Endothelial cell of umbilical vein (primary cell): Measurements from ENCODE around the gene PATL1. TPM values are rescaled to one million over a fixed set of nuclear protein-coding genes. Genes with fewer than 3 reads are reported as not detected.

Experiments
- BruUV-seq: library from RNA; stranded (reverse); fragments of 400-500 nt; replicated peaks from 2 replicates; lab custom pipeline; 2021; lab: Mats Ljungman, UMichigan
- CTCF ChIA-PET: fragments of 300-600, 350-600 bp; sonication (Branson Sonifier 250); formaldehyde crosslinking; loops from one replicate; lab custom pipeline; 2021; ENCODE audit warnings: antibody characterized with exemption, inconsistent platforms; lab: Charles Lee
- POLR2A ChIA-PET: fragments of 300-600, 350-600 bp; sonication (Branson Sonifier 250); formaldehyde crosslinking; loops from one replicate; lab custom pipeline; 2021; ENCODE audit warnings: antibody characterized with exemption, inconsistent platforms; lab: Charles Lee
- DNase-seq: peaks from one replicate; pipeline ENCODE4 v3.0.0-alpha.2; 2011; ENCODE audit warnings: low read depth, low spot score
- FAIRE-seq: peaks from 2 replicates; lab custom pipeline; 2011; peaks lifted over from hg19 to GRCh38; lab: Jason Lieb, UNC
- H2AFZ ChIP-seq: 2 replicates; pipeline ENCODE4 v1.6.0; 2012; ENCODE audit warnings: low read depth, low read length, control low read depth, inconsistent platforms
- H3K27ac ChIP-seq: 2 replicates; pipeline ENCODE4 v1.5.1; 2011; ENCODE audit warnings: low read depth, mild to moderate bottlenecking, control low read depth, low read length, moderate library complexity; ENCODE audit not compliant: insufficient read depth
- H3K27me3 ChIP-seq, 2 experiments: 2 replicates each; pipeline versions ENCODE4 v1.6.0 to v1.6.1; 2011; ENCODE audit warnings: low read length in 2 of 2, mixed read lengths in 1 of 2; ENCODE audit not compliant: control insufficient read depth in 2 of 2, insufficient read depth in 2 of 2
- H3K36me3 ChIP-seq, 2 experiments: 2 replicates in 1 of 2; 3 replicates in 1 of 2; pipeline ENCODE4 v1.5.1; 2011; ENCODE audit warnings: low read length in 2 of 2, mild to moderate bottlenecking in 1 of 2, moderate library complexity in 1 of 2; ENCODE audit not compliant: control insufficient read depth in 2 of 2, insufficient read depth in 2 of 2; ENCODE audit errors: extremely low read depth in 1 of 2
- H3K4me1 ChIP-seq: 3 replicates; pipeline ENCODE4 v1.5.1; 2011; ENCODE audit warnings: mild to moderate bottlenecking, low read length; ENCODE audit not compliant: control insufficient read depth, insufficient read depth; ENCODE audit errors: extremely low read depth
- H3K4me2 ChIP-seq: 2 replicates; pipeline ENCODE4 v1.6.1; 2011; ENCODE audit warnings: low read length, control low read depth, mixed read lengths; ENCODE audit not compliant: insufficient read depth
- H3K4me3 ChIP-seq, 3 experiments: fragments of 200-600 bp in 1 of 3; sonication (generic), shearing (Covaris generic) in 1 of 3; replicated peaks in 1 of 3; 2 replicates each; pipeline ENCODE4 v1.5.1; 2011 to 2016; ENCODE audit warnings: control low read depth in 3 of 3, low read length in 3 of 3, mild to moderate bottlenecking in 2 of 3, inconsistent platforms in 1 of 3, low read depth in 1 of 3, moderate library complexity in 1 of 3; ENCODE audit not compliant: insufficient read depth in 1 of 3
- H3K79me2 ChIP-seq: 2 replicates; pipeline ENCODE4 v1.6.0; 2012; ENCODE audit warnings: low read length, inconsistent platforms; ENCODE audit not compliant: control insufficient read depth, insufficient read depth
- H3K9ac ChIP-seq: replicated peaks from 2 replicates; pipeline ENCODE3; 2011; ENCODE audit warnings: low read length, control low read depth; ENCODE audit not compliant: insufficient read depth; ENCODE audit errors: extremely low read depth
- H3K9me1 ChIP-seq: replicated peaks from 3 replicates; pipeline ENCODE4 v1.6.0; 2011; ENCODE audit warnings: mild to moderate bottlenecking, low read length; ENCODE audit not compliant: control insufficient read depth, insufficient read depth; ENCODE audit errors: extremely low read depth
- H3K9me3 ChIP-seq: replicated peaks from 2 replicates; pipeline ENCODE4 v1.5.1; 2012; ENCODE audit warnings: low read length, inconsistent platforms; ENCODE audit not compliant: control insufficient read depth, insufficient read depth
- H4K20me1 ChIP-seq: replicated peaks from 2 replicates; pipeline ENCODE3; 2011; ENCODE audit warnings: mild to moderate bottlenecking, low read length; ENCODE audit not compliant: control insufficient read depth, insufficient read depth; ENCODE audit errors: extremely low read depth
- EZH2 ChIP-seq: IDR thresholded peaks from 2 replicates; pipeline ENCODE4 v1.6.1; 2012; ENCODE audit warnings: borderline replicate concordance, low read depth, mild to moderate bottlenecking, moderate library complexity, low read length, inconsistent platforms; ENCODE audit not compliant: severe bottlenecking
- FOS ChIP-seq: IDR thresholded peaks from 2 replicates; pipeline ENCODE4 v1.6.1; 2011; ENCODE audit warnings: mild to moderate bottlenecking, low read length, moderate library complexity, borderline replicate concordance; ENCODE audit not compliant: insufficient read depth
- GATA2 ChIP-seq: IDR thresholded peaks from 2 replicates; pipeline ENCODE4 v1.7.0; 2011; ENCODE audit warnings: low read depth, mild to moderate bottlenecking, moderate library complexity, mixed read lengths, low read length; ENCODE audit not compliant: insufficient read length, insufficient read depth
- JUN ChIP-seq: IDR thresholded peaks from 2 replicates; pipeline ENCODE4 v1.6.1; 2011; ENCODE audit warnings: borderline replicate concordance, low read depth; ENCODE audit not compliant: insufficient read length, insufficient read depth
- MYC ChIP-seq: IDR thresholded peaks from one replicate; pipeline ENCODE4 v1.6.1; 2011; ENCODE audit warnings: mild to moderate bottlenecking, low read depth, low read length
- POLR2A ChIP-seq: IDR thresholded peaks from 2 replicates; pipeline ENCODE4 v1.6.1; 2012; ENCODE audit warnings: low read depth, mild to moderate bottlenecking, control low read depth, low read length
- POLR2AphosphoS5 ChIP-seq: IDR thresholded peaks from 2 replicates; pipeline ENCODE4 v1.6.1; 2012; ENCODE audit warnings: low read depth, mild to moderate bottlenecking, control low read depth, low read length, moderate library complexity; ENCODE audit not compliant: insufficient read depth
- dilution Hi-C: fragments of 300-500 bp; cut with MboI; formaldehyde crosslinking; loops from one replicate; pipeline ENCODE4 v1.15.0; 2019; ENCODE audit warnings: low sequenced_read_pairs; ENCODE audit not compliant: extremely low pct_ligation_motif_present
- intact Hi-C: fragments of 100-400 bp; cut with micrococcal nuclease; formaldehyde crosslinking; loops from one replicate; pipeline ENCODE4 v1.10.0; 2022
- polyA plus RNA-seq, 4 experiments: library from polyadenylated mRNA; depleted of rRNA in 3 of 4; stranded (reverse) in 3 of 4; unstranded in 1 of 4; fragments of >200 nt; gene quantifications; 2 replicates each; pipeline versions ENCODE4 v1.2.1 to v1.2.3, GENCODE V29; 2011 to 2012; ENCODE audit warnings: missing spikeins in 1 of 4
- total RNA-seq: library from RNA; stranded (reverse); gene quantifications from 2 replicates; pipeline ENCODE4 v1.2.3, GENCODE V29; 2021
- TF ChIP-seq, protein P1 (sequence below), 2 donors: IDR thresholded peaks; 1 replicate in 1 of 2; 2 replicates in 1 of 2; pipeline ENCODE4 v1.5.1; 2011; ENCODE audit warnings: low read length in 2 of 2, mild to moderate bottlenecking in 2 of 2, moderate library complexity in 2 of 2, control low read depth in 1 of 2, inconsistent platforms in 1 of 2, low read depth in 1 of 2; ENCODE audit not compliant: insufficient read depth in 1 of 2; ENCODE audit errors: extremely low read depth in 1 of 2
- TF ChIP-seq, protein P2 (sequence below): IDR thresholded peaks from 2 replicates; pipeline ENCODE4 v1.6.1; 2011; ENCODE audit not compliant: insufficient read depth, insufficient read length

Gene PATL1
- total and polyA plus RNA-seq, 2 donors (not counting 3 experiments of a cell fraction or from before 2014, with no cell fraction given) = 33.7 to 38.8 TPM

DNA sequence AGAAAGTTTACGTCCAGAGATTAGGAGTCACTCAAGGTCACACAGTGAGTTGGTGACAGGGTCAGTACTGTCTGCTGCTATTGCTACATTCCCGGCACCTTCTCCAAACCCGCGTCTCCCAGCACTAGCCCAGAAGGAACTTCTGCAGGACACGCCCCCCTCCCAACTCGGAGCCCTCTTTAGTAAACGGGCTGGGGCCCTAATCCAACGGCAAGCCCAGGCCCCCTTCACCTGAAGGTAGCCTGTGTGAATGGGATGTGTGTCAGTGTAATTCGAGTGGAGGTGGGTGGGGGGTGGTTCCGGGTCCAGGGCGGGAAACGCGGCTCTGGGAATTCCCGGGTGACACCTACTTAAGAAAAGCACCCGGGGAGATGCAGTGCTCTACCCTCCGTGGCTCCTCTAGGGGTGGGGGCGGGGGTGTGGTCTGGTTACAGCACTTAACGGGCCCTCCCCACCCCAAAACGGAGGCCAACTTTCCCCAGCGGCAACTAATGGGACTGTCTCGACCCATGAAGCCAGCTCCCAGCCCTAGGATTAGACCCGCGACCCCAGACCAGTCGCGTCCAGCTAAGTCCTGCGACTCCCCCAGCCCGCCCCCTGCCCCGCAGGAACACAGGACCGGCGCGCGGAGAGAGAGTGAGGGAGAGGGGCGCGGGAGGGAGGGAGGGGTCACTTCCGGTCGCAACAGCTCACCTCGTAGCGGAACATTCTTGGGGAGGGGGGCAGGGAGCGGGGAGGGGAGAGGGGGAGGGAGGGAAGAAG lies 468 bp downstream of the PATL1 start:
- Histone ChIP-seq H3K79me2 (peaks cover 32% of the 10 kb centered on the region), H3K27ac (peak overlapping the region; percentile 71), H3K9me1 (no peaks in the 10 kb centered on the region), H3K4me2 (peak overlapping the region; percentile 80), H3K4me3 (peak overlapping the region; percentile 82 to 86 (median 82)), H3K9me3 (no peaks in the 10 kb centered on the region), H3K27me3 (no peaks in the 10 kb centered on the region), H3K9ac (peak overlapping the region; percentile 95), H3K36me3 (peaks cover 8 to 11% of the 10 kb centered on the region in 2 experiments), H3K4me1 (peaks cover 18% of the 10 kb centered on the region), H4K20me1 (no peaks in the 10 kb centered on the region), H2AFZ (peak overlapping the region; percentile 34)
- dilution Hi-C loops (no loop called here), intact Hi-C loops (loop anchor here (2.0 kb wide), 1 partner anchor 118 kb away; no protein-coding TSS in a partner anchor)
- peak; percentile 46 for DNase-seq
- CTCF ChIA-PET = interaction anchor here (0.6 to 1.5 kb wide), 9 partner anchors 12 to 251 kb away, joined by 3 to 12 read pairs (median 5); partner anchors contain the start of gene STX3
- POLR2A ChIA-PET = interaction anchor here (0.6 to 1.6 kb wide), 6 partner anchors 52 to 131 kb away, joined by 3 to 11 read pairs (median 5); partner anchors contain the start of genes OSBP and STX3
- FAIRE-seq = no peak
- TF ChIP-seq MYC = no peak
- TF ChIP-seq, protein P1, sequence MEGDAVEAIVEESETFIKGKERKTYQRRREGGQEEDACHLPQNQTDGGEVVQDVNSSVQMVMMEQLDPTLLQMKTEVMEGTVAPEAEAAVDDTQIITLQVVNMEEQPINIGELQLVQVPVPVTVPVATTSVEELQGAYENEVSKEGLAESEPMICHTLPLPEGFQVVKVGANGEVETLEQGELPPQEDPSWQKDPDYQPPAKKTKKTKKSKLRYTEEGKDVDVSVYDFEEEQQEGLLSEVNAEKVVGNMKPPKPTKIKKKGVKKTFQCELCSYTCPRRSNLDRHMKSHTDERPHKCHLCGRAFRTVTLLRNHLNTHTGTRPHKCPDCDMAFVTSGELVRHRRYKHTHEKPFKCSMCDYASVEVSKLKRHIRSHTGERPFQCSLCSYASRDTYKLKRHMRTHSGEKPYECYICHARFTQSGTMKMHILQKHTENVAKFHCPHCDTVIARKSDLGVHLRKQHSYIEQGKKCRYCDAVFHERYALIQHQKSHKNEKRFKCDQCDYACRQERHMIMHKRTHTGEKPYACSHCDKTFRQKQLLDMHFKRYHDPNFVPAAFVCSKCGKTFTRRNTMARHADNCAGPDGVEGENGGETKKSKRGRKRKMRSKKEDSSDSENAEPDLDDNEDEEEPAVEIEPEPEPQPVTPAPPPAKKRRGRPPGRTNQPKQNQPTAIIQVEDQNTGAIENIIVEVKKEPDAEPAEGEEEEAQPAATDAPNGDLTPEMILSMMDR (IDR thresholded peaks at IDR 0.05; ENCODE audit: extremely low read depth in 1 of 2, insufficient read depth in 1 of 2, low read depth in 1 of 2, low read length in 2 of 2) = peak in 1 of 2 donors; percentile 29
- no TSS peak for BruUV-seq

DNA sequence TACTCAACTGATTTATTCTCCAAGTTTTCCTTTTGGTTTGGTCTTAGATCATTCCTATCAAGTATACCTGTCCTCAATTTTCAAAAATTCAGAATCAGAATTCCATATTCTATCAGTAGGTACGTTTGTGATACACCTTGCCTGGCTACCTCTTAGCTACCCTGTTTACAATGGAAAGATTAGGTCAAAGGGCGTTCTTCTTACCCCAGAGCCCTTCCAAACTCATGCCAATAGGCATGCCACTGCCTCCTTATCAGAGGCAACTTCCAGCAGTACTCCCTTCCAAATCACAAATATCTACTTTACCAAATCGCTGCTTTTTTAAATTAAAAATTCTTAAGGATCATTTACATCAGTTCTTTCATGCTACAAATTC lies 1.0 kb downstream of the PATL1 start:
- H3K4me1 ChIP-seq = peaks cover 18% of the 10 kb centered on the region
- peak overlapping the region; percentile 82 to 86 (median 82) for H3K4me3 ChIP-seq
- FAIRE-seq (no peak), DNase-seq (no peak)
- no peak overlapping the region for H2AFZ ChIP-seq
- H3K9me3 ChIP-seq = no peaks in the 10 kb centered on the region
- H3K27ac ChIP-seq = no peak overlapping the region
- H3K9me1 ChIP-seq = no peaks in the 10 kb centered on the region
- ChIA-PET POLR2A (no interaction called here), CTCF (no interaction called here)
- no peaks in the 10 kb centered on the region for H4K20me1 ChIP-seq
- H3K4me2 ChIP-seq = peak overlapping the region; percentile 80
- BruUV-seq = TSS peak; percentile 41
- H3K36me3 ChIP-seq = peaks cover 8 to 11% of the 10 kb centered on the region in 2 experiments
- no peaks in the 10 kb centered on the region for H3K27me3 ChIP-seq
- dilution Hi-C loops = no loop called here
- H3K79me2 ChIP-seq = peaks cover 36% of the 10 kb centered on the region
- intact Hi-C loops = loop anchor here (2.0 kb wide), 1 partner anchor 117 kb away; no protein-coding TSS in a partner anchor
- TF ChIP-seq, protein P1 (IDR thresholded peaks at IDR 0.05; ENCODE audit: extremely low read depth in 1 of 2, insufficient read depth in 1 of 2, low read depth in 1 of 2, low read length in 2 of 2) = no peak
- TF ChIP-seq GATA2 (no peak), EZH2 (no peak), POLR2A (no peak), FOS (no peak), MYC (no peak), JUN (no peak), POLR2AphosphoS5 (no peak)
- TF ChIP-seq, protein P2, sequence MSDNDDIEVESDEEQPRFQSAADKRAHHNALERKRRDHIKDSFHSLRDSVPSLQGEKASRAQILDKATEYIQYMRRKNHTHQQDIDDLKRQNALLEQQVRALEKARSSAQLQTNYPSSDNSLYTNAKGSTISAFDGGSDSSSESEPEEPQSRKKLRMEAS = no peak
- H3K9ac ChIP-seq = peak overlapping the region; percentile 79
